ENCODE data around the gene FHIP2A.
A peak's percentile ranks its signal among the peaks of the same experiment; 100 is the strongest.
"Not testable (repeated sequence)": the region's sequence is repeated elsewhere in the genome, so short reads cannot be mapped to it uniquely, and the experiment has no call there.

FHIP2A gene

DNA sequence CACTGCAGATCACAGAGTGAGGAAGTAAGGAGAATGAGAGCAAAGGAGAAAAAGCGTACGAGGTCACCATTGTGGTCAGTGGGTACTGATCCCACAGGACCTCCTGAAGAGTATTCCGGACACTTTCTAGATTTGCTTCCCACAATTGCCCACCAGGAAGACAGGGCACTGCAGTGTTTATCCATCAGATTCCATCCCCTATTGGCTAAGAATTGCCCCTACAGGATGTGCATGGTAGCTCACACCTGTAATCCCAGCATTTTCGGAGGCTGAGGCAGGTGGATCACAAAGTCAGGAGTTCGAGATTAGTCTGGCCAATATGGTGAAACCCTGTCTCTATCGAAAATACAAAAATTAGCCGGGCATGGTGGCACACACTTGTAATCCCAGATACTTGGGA, 5.3 kb upstream of the FHIP2A start:
- DNase-seq, result no peak

DNA sequence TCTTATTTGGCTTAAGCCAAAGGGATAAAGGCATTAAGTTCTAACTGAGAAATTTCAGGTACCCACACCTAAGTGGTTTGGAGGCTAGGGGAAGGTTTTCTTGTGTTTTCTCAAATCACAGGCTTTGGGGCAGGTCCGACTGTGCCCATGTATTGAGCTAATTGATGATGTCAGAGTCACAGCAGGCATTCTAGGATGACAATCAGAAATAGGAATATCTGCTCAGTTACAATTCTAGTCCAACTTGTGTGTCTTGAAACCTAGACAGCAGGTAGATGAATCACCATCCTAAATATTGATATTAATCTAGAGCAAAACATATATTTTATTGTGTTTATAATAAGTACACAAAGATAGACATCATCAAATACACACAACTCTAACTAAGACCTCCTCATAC, 2.3 kb upstream of the FHIP2A start:
- no peak for DNase-seq

DNA sequence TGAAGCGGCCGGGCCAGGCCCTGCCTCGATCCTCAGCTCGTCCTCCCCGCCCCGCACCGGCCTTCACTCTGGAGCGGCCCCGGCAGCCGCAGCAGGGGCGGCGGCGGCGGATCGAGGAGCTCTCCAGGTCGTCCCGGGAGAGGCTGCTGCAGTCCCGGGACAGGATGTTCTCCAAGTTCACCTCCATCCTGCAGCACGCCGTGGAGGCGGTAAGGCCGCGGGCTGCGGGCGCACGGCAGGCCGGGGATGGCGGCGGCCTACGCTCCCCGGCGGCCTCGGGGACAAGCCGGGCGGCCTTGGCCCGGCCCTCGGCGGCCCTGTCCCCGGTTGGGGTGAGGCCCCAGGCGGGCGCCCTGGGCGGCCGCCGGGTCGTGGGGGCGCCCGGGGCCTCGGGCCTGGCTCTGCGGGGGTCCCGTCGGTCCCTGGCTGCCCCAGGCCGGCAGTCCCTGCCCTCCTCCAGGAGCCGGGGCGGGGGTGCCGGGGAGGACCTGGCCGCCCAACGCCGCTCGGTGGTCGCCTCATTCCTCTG, 399 bp downstream of the FHIP2A start:
- no peak for DNase-seq

DNA sequence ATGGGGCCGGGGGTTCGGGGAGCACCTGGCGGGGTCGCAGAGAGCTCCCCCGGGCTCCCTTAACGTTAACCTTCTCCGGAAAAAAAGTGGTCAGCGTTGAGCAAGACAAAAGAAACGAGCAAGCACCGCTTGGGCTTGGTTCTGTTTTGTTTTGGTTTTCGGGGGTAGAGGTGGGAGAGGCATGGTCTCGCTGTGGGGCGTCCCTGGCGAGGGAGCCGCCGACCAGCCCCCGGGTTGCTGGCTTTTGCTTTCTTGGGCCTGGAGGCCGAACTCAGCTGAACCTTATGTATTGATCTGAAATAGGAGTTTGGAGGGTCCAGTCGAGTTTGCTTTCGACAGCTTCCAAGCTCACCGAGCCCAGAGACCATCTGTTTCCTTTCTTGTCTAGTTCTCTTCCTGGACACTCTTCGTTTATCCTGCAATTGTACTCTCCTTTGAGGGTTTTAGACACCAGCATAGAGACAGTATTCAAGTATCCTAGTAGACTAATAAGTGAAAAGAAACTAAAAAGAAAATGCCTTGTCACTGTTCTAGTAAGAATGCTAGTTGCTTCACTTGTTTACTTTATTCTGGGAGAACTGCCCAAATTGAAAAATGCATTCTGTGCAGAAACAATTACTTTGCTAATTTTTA, 980 bp downstream of the FHIP2A start:
- peak; percentile 29 for DNase-seq

DNA sequence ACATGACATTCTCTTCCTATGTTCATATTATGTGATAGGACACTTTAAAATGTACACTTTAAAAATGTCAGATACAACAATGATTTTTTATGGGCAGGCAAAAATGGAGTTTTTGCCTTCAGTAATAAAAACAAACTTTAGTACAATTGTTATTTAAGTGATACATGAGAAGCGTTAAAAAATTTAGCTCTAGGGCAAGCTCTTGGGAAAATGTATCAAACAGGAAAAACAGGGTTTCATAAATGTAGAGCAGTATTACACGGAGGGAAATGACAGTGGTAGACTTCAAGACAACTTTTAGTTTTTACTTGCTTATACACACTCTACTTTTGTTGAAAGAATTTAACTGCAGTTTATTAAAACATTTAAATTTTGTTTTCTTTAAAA, 1.5 kb downstream of the FHIP2A start:
- DNase-seq, result no peak

DNA sequence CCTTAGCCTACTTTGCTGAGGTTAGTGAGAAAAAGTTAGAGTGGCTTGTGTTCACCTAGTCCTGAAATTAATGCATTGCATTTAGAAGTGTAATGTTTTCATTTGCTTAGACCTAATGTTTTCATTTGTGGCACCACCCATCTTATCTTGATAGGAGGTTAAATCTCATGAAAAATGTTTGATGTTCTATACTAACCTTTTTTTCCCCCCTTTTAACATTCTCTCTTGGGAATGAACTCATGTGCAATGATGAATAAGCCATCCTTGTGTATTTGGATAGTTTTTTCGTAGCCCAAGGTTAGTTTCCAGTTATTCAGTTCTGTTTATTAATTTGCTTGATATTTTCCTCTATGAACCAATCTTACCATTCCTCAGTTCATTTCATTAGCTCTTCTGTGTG, 2.8 kb downstream of the FHIP2A start:
- DNase-seq, result no peak

DNA sequence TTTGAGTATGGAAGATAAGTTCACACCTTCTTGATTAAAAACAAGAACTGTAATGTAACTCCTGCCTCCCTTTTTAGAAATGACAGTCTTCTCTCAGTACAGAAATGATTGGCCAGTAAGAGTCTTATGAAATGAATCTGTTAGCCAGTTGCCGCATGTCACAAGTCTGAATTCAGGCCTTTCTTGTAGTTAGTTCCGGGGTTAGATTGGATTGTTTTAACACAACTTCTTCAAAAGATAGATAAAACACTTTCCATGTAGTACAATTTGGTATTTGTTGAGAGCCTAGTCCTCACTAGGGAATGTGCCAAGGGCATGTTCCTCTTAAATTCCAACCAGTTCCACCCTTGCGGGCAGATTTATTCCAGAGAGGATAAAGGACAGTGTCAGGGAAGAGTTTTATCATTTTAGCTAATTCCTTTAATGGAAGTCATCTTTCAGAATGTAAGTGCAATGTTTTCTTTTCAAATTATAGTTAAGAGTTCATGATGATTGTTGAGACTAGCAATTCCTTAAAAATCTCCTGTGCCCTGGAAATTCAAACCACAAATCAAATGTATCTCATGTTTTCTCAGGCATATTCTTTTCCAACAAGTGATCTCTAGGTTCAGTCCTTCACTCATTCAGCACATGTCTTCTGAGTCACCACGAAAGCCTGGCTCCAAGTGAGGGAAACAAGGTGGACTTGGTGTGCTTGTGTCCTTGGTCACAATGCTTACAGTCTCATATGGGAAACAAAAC, 4.1 kb downstream of the FHIP2A start:
- peak; percentile 20 for DNase-seq

DNA sequence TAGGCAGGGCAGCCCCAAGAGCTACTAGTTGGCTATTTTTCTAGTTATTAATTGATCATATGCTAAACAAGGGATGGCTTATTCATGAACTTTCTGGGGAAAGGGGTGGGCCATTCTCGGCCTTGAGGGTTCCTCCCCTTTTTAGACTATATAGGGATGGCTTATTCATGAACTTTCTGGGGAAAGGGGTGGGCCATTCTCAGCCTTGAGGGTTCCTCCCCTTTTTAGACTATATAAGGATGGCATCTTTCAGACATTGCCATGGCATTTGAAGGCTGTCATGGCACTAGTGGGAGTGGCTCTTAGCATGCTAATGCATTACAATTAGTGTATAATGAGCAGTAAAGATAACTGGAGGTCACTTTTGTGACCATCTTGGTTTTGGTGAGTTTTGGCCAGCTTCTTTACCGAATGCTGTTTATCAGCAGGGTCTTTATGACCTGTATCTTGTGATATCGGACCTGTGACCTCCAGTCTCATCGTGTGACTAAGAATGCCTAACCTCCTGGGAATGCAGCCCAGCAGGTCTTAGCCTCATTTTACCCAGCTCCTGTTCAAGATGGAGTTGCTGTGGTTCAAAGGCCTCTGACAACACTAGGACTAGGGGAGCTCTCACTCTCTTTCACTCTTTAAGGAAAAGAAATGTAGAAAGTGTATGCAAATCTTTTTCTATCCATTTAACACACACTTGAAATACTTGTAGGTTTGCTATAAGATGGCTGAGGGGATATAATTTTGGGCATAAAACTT, 7.8 kb downstream of the FHIP2A start:
- no peak for DNase-seq

DNA sequence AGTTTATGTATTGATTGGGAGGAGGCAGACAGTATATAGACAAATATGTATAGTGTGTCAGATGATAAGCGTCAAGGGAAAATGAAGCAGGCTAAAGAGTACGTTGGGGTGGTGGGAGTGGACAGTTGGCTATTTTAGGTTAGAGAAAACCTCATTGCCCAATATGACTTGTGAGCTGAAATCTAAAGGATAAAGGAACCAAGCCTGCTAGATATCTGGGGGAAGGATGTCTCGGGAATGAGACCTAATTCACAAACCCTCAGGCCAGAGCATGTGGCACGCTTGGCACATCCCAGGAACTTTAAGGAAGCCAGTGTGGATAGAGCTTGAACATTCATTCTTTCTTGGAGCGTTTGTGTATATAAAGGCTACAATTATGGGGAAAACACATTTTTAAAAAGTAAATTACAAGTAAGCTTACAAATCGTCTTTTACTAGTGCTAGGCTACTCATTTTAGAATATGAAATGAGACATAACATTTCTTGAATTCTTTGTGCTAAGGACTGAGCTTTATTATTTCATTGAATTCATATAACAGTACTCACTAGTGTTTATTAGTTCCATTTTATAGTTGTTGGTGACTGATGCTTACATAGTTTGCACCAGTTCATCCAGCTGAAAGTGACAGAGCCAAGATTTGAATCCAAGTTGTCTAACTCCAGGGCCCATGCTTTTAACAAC, 9.7 kb downstream of the FHIP2A start:
- no peak for DNase-seq

DNA sequence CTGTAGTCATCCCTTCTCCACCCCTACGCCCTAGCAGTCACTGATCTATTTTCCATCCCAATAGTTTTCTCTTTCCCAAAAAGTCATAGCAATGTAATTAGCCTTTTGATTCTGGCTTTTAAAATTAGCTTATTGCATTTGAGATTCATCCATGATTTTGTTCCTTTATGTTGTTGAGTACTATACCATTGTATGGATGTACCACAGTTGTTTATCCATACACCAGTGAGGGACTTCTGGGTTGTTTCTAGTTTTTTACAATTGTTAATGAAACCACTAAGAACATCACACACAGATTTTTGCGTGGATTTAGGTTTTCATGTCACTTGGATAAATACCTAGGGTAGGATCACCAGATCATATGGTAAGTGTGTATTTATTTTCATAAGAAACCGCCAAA, 16.1 kb downstream of the FHIP2A start:
- no peak for DNase-seq

DNA sequence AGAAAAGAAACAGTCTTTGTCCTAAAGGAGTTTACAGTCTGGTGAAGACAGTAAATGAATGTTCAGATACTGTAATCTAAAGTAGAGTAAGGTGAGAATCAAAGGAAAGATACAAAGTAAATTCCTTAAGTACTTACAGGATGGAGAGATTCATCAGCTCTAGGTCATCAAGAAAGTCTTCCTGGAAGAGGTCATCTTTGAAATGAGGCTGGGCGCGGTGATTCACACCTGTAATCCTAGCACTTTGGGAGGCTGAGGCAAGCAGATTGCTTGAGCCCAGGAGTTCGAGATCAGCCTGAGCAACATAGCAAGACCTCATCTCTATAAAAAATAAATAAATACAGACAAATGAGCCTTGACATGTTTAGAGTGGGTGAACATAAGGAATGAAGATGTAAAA, 18.3 kb downstream of the FHIP2A start:
- no peak for DNase-seq

DNA sequence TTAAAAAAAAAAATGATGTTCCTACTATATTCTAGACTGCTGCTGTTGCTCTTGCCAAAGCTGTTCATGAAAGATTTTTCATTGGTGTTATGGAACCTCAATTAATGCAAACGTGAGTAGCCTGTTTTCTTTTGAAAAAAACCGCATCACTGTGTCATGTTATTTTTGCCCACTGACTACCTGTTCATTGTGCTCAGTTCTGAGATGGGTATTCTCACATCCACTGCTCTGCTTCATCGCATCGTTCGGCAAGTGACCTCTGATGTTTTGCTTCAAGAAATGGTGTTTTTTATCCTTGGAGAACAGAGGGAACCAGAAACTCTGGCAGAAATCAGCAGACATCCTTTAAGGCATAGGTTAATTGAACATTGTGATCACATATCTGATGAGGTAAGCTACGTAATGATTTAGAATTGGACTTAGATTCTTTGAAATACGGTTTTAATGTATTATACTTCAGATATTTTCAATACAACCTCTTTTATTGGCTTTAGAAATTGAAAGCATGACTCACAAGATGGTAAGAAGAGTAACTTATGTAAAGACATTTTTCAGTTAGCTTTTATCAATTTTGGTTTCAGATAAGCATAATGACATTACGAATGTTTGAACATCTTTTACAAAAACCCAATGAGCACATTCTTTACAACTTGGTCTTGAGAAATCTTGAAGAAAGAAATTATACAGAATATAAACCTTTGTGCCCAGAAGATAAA, 24.6 kb downstream of the FHIP2A start:
- no peak for DNase-seq

DNA sequence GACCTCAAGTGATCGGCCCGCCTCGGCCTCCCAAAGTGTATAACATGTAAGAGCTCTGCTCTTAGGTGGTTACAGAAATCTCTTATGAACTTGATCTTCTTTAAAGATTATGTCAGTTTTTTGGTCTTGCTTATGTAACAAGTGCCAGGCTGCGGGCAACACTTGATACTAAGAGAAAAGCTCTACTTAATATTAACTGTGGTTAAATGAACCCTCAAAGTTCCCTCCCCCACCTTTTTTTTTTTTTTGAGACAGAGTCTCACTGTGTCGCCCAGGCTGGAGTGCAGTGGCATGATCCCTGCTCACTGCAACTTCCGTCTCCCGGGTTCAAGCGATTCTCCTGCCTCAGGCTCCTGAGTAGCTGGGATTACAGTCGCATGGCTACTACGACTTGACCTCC, 25.9 kb downstream of the FHIP2A start:
- DNase-seq, result not testable (repeated sequence)

DNA sequence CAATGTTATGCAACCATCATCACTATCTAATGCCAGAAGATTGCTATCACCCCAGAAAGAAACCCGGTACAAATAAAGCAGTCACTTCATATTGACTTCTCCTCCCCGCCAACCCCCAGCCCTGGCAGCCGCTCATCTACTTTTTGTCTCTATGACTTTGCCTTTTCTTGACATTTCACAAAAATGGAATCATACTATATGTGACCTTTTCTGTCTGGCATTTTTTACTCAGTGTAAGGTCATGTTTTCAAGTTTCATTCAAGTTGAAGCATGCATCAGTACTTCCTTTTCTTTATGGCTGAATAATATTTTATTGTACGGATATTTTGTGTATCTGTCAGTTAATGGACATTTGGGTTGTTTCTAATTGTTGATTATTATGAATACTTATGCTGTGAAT, 28.1 kb downstream of the FHIP2A start:
- no peak for DNase-seq

DNA sequence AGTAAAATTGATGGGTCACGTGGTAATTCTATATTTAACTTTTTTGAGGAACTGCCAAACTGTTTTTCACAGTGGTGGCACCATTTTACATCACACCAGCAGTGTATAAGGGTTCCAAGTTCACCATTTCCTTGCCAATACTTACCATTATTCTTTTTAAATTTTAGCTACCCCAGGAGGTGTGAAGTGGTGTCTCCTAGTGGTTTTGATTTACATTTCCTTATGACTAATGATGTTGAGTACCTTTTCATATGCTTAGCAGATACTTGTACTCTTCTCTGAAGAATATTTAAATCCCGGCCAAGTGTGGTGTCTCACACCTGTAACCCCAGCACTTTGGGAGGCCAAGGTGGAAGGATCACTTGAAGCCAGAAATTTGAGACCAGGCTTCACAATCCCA, 28.5 kb downstream of the FHIP2A start:
- no peak for DNase-seq

DNA sequence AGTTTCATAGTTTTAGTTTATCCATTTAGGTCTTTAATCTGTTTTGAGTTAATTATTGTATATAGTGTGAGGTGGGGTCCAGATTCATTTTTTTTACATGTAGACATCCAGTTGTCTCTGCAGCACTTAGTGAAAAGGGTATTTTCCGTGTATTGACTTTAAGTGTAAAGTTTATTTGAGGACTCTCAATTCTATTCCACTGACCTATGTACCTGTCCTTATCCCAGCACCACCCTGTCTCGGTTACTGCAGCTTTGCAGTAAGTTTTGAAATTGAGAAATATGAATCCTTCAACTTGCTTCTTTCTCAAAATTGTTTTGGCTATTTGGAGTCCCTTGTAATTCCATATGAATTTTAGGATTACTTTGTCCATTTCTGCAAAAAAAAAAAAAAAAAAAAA, 29.8 kb downstream of the FHIP2A start:
- DNase-seq, result no peak

DNA sequence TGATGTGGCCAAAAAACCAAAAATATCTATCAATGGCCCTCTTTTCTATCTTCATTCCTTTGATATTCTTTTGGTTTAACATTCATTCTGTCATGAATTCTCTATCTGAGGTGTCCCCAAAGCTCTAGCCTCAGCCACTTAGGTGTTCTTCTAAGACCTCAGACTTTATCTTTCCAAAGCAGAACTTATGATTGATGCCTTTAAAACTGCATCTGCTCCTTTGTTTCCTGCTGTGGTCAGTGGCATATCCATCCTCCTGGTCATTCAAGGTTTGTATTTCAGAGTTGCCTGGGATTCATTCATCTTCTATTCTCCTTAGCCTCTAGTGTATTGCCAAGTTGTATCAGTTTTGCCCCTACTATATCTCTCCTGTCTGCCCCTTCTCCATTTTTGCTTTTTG, 30.6 kb downstream of the FHIP2A start:
- no peak for DNase-seq

DNA sequence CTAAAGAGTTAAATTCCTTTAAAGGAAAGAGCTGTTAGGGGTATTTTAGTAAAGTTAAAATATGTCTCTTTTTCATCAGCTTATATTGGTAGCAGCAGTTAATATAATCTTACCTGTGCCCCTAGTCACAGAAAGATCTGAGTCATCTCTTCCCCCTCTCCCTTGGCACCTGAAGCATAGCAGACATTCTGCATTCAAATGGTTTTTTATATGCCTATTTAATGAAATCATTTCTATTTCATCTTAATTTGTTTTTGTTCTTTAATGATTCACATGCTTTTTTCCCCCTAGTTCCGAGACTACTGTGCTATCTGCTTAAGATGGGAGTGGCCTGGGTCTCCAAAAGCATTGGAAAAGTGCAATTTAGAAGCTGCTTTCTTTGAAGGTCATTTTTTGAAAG, 33.3 kb downstream of the FHIP2A start:
- DNase-seq, result no peak

DNA sequence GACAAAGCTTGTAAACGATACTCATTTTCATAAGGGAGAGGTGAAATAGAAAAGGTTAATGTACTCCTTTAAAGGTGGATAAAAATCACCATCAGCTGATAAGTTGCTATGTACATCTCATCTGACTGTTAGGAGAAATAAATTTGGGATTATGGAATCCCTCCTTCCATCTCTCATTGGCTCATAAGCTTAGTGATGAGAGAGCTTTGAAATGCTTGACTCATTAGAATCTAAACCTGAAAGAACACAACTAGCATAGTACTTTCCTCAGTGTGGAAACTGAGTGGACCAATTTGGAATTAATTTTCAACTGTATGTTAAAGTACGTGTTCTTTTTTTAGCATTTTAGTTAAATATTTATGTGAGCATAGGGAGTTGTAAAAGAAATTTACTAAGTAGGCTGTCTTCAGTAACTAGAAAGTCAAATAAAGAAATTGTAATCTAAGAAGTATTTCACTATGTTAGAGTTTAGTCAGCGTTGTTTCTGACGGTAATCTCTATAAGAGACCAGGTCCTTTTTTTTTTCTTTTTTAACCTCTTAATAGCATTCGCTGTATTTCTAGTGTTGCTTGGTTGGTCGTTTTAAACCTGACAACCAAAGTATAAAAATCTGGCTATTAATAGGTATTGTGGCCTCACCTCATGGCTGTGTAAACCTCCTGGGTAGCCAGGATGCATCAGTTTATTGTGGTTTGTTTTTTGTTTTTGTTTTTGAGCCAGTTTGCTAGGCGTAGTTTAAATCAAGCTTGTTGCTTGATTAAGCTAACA, 34.4 kb downstream of the FHIP2A start:
- DNase-seq, result no peak

DNA sequence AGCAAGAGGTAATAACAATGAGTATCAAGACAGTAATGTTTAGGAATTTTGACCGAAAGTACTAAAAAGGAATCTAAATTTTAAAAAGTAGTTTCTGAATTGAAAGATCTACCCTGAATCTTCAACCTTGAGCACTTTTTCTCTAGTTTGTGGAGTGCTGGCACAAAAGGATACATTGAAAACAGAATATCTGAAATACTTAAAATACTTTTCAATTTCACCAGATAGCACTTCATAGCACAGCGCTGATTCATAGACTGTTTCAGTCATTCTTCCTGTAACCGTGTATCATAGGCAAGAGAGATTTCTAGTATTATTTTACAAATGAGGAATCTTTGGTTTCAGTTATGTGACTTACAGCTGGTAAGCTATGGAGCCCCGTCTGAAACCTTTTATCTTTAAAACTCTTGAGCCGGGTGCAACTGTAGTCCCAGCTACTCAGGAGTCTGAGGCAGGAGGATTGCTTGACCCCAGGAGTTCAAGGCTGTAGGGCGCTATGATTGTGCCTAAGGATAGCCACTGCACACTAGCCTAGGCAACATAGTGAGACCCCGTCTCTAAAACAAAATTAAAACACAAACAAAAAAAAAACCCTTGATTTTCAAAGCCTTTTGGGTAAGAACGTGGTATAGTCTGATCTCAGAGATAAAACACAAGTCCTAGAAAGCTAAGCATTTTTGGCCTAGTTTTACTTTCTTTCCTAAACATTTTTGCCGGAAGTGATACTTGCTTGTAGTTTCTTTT, 35.1 kb downstream of the FHIP2A start:
- no peak for DNase-seq

DNA sequence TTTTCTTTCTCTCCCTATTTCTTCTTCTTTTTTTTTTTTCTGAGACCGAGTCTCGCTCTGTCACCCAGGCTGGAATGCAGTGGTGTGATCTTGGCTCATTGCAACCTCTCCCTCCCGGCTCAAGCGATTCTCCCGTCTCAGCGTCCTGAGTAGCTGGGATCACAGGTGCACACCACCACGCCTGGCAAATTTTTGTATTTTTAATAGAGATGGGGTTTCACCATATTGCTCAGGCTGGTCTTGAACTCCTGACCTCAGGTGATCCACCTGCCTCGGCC, 35.6 kb downstream of the FHIP2A start:
- DNase-seq, result not testable (repeated sequence)

Measured in activated CD4-positive, alpha-beta T cell treated with anti-CD3 and anti-CD28 coated beads for 48 hours (primary cell).